ENCODE data around the gene KRT16. TPM values are rescaled to one million over a fixed set of nuclear protein-coding genes. Genes with fewer than 3 reads are reported as not detected.
"Not testable (repeated sequence)": the region's sequence is repeated elsewhere in the genome, so short reads cannot be mapped to it uniquely, and the experiment has no call there.

The KRT16 gene
- total and polyA plus RNA-seq, 12 donors = 0.12 to 0.44 (median 0.15) TPM; not detected in 9

DNA sequence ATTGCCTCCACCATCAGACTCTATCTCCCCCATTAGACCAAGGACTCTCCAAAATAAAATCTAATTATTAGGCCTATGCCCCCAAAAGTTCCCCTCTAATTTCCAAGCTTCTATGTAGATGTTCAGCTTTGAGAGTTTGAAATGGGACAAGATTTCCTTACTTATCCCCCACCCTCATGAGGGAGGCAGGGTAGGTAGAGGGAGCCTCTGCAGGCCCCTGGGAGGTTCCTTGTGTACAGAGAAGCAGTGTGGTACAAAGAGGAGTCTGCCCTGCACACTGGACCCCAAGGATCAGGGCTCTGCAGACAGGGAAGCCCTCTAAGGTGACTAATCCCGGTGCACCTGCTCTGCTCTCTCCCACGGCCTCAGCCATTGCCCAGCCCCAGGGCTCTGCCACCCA is 9.3 kb upstream of the KRT16 start:
- H3K27ac ChIP-seq = no peak overlapping the region
- WGBS, 2 donors = 89 to 94% methylated on average over 2 of the region's 2 CpGs
- H3K36me3 ChIP-seq = no peaks in the 10 kb centered on the region
- H3K4me3 ChIP-seq = no peak overlapping the region
- intact Hi-C loops (cut with DNase I) = no loop called here
- peaks cover 0 to 5% (median 0%) of the 10 kb centered on the region in 9 donors for H3K4me1 ChIP-seq
- TF ChIP-seq, protein P1, sequence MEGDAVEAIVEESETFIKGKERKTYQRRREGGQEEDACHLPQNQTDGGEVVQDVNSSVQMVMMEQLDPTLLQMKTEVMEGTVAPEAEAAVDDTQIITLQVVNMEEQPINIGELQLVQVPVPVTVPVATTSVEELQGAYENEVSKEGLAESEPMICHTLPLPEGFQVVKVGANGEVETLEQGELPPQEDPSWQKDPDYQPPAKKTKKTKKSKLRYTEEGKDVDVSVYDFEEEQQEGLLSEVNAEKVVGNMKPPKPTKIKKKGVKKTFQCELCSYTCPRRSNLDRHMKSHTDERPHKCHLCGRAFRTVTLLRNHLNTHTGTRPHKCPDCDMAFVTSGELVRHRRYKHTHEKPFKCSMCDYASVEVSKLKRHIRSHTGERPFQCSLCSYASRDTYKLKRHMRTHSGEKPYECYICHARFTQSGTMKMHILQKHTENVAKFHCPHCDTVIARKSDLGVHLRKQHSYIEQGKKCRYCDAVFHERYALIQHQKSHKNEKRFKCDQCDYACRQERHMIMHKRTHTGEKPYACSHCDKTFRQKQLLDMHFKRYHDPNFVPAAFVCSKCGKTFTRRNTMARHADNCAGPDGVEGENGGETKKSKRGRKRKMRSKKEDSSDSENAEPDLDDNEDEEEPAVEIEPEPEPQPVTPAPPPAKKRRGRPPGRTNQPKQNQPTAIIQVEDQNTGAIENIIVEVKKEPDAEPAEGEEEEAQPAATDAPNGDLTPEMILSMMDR (IDR thresholded peaks at IDR 0.05) = no peak
- no peaks in the 10 kb centered on the region for H3K9me3 ChIP-seq
- peaks cover 0 to 31% (median 16%) of the 10 kb centered on the region in 7 donors for H3K27me3 ChIP-seq
- no peak for DNase-seq
- ATAC-seq = no peak

DNA sequence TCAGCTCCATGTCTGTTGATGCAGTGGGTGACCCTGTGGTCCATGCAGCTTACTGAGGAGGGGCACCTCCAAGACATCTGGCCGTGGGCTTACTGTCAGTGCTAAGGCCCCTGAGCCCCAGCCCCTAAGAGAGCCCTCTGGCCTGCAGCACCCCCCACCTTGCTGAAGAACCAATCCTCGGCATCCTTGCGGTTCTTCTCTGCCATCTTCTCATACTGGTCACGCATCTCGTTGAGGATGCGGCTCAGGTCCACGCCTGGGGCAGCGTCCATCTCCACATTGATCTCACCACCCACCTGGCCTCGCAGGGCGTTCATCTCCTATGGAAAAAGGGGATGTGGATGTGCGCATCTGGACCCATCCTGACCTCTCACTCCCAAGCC is 8.9 kb upstream of the KRT16 start:
- intact Hi-C loops (cut with DNase I); H3K9me3 ChIP-seq; ATAC-seq; H3K4me1 ChIP-seq; H3K36me3 ChIP-seq; H3K27ac ChIP-seq; DNase-seq; H3K4me3 ChIP-seq: not testable (repeated sequence)
- 95% methylated on average over 11 of the region's 11 CpGs for WGBS, 2 donors
- H3K27me3 ChIP-seq = peaks cover 0 to 36% (median 20%) of the 10 kb centered on the region in 7 donors

DNA sequence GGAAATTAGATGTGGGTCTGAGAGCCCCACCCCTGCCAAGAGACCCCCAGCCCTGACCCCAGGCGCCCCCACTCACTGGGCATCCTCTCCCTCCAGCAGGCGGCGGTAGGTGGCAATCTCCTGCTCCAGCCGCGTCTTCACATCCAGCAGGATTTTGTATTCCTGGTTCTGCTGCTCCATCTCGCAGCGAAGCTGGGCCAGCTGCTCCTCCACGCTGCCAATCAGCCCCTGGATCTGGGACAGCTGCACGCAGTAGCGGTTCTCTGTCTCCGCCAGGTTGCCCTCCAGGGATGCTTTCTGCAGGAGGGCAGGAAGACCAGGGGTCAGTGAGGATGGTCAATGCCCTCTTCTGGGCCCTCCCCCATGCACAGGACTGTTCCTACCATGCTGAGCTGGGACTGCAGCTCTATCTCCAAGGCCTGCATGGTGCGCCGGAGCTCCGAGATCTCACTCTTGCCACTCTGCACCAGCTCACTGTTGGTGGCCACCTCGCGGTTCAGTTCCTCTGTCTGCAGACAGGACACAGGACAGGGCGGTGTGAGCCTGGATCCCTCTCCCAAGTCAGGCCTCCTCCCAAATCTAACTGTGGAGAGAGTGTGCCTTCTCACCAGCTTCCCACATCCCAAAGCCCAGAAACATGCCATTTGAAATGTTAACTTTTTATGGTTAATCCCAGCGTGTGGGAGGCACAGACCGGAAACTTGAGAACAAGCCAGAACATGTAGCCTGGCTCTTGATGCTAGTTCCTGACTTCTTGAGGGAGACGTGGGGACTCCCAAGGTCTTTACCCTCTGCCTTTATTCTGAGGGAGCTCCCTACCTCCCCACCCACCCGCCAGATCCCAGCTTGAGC is 8.2 kb upstream of the KRT16 start:
- peaks cover 0 to 42% (median 24%) of the 10 kb centered on the region in 7 donors for H3K27me3 ChIP-seq
- ATAC-seq = no peak
- intact Hi-C loops (cut with DNase I) = no loop called here
- no peak for DNase-seq
- TF ChIP-seq, protein P1 (IDR thresholded peaks at IDR 0.05) = no peak
- peaks cover 0 to 5% (median 0%) of the 10 kb centered on the region in 9 donors for H3K4me1 ChIP-seq
- H3K4me3 ChIP-seq = no peak overlapping the region
- H3K27ac ChIP-seq = no peak overlapping the region
- WGBS, 2 donors = 77 to 79% methylated on average over 21 of the region's 21 CpGs
- no peaks in the 10 kb centered on the region for H3K36me3 ChIP-seq
- no peaks in the 10 kb centered on the region for H3K9me3 ChIP-seq

DNA sequence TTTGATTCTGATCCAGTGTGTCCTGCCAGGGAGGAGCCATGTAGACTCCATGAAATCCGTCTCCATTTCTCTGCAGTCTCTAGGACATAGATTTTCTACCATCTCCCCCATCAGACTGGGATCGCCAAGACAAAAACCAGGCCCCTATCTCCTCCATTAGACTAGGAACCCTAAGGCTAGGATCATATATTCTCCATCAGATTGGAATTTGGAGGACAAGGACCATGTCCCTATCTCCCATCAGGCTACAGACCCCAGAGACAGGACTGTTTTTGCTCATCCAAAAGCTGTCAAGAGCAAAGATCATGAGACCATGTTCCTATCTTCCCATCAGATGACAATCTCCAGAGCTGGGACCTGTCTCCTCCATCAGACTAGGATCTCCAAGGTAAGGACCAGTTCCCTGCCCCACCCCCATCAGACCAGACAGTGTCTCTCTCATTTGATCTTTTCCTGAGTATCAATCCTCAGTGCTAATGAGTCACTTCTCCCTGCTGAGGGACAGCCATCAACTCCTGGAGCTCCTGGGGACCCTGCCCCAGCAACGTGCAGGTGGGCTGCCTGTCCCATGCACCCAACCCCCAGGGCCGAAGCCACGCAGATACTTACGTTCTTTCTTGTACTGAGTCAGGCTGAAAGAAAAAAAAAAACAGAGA is 7.5 kb upstream of the KRT16 start:
- DNase-seq; H3K4me1 ChIP-seq; intact Hi-C loops (cut with DNase I); H3K36me3 ChIP-seq; ATAC-seq; H3K9me3 ChIP-seq; H3K27ac ChIP-seq; H3K4me3 ChIP-seq: not testable (repeated sequence)
- H3K27me3 ChIP-seq = peaks cover 0 to 48% (median 27%) of the 10 kb centered on the region in 7 donors
- WGBS, 2 donors = 82 to 87% methylated on average over 6 of the region's 6 CpGs

- 80 to 81% methylated on average over 17 to 20 of the region's 20 CpGs for WGBS, 2 donors
- Histone ChIP-seq H3K27me3 (peaks cover 0 to 49% (median 32%) of the 10 kb centered on the region in 7 donors), H3K36me3 (no peaks in the 10 kb centered on the region), H3K9me3 (no peaks in the 10 kb centered on the region), H3K4me1 (no peaks in the 10 kb centered on the region), H3K4me3 (no peak overlapping the region), H3K27ac (no peak overlapping the region)
- TF ChIP-seq, protein P1 (IDR thresholded peaks at IDR 0.05) = no peak
- intact Hi-C loops (cut with DNase I) = no loop called here
- DNase-seq (no peak), ATAC-seq (no peak)
Measured at GRCh38 chr17:41619036-41619926, 6.7 kb upstream of the KRT16 start.
